ENCODE measurements around the gene ARRB2. TPM values are rescaled to one million over a fixed set of nuclear protein-coding genes. Genes with fewer than 3 reads are reported as not detected.

Gene ARRB2
- total and polyA plus RNA-seq, 2 of the 4 experiments (the other 2 are of a cell fraction) = 3.9 to 10.6 TPM

GRCh38 chr17:4708436-4708835 lies 2.0 kb upstream of the ARRB2 start:
- H3K79me1 ChIP-seq (ENCODE audit: low read depth in 1 of 2, low read length in 2 of 2) = peaks cover 6 to 17% of the 10 kb centered on the region in 2 experiments
- no TSS peak for BruUV-seq (replicated peaks)
- H2BK120ac ChIP-seq (ENCODE audit: low read depth, low read length) = no peak overlapping the region
- H2BK20ac ChIP-seq (ENCODE audit: low read depth, low read length) = no peak overlapping the region
- dilution Hi-C loops (cut with HindIII; ENCODE audit: low sequenced_read_pairs, unreplicated experiment) (no loop called here), in situ Hi-C loops (cut with MboI; ENCODE audit: low sequenced_read_pairs) (no loop called here), intact Hi-C loops (cut with micrococcal nuclease) (no loop called here)
- H3K14ac ChIP-seq (replicated peaks; ENCODE audit: low read depth, low read length) = no peak overlapping the region
- peaks cover 4% of the 10 kb centered on the region; the same call in 1 of the 2 replicates for H4K20me1 ChIP-seq (ENCODE audit: insufficient read depth, low read length)
- no peak overlapping the region for H3K4me3 ChIP-seq (ENCODE audit: insufficient read depth, low read depth, low read length)
- TF ChIP-seq, protein P1, sequence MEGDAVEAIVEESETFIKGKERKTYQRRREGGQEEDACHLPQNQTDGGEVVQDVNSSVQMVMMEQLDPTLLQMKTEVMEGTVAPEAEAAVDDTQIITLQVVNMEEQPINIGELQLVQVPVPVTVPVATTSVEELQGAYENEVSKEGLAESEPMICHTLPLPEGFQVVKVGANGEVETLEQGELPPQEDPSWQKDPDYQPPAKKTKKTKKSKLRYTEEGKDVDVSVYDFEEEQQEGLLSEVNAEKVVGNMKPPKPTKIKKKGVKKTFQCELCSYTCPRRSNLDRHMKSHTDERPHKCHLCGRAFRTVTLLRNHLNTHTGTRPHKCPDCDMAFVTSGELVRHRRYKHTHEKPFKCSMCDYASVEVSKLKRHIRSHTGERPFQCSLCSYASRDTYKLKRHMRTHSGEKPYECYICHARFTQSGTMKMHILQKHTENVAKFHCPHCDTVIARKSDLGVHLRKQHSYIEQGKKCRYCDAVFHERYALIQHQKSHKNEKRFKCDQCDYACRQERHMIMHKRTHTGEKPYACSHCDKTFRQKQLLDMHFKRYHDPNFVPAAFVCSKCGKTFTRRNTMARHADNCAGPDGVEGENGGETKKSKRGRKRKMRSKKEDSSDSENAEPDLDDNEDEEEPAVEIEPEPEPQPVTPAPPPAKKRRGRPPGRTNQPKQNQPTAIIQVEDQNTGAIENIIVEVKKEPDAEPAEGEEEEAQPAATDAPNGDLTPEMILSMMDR (conservative IDR thresholded peaks at IDR 0.05; ENCODE audit: low read depth, low read length) = no peak
- TF ChIP-seq MAFK (IDR thresholded peaks at IDR 0.05; ENCODE audit: low read depth, low read length) (no peak), MAZ (IDR thresholded peaks at IDR 0.05; ENCODE audit: borderline replicate concordance, low read depth, low read length) (no peak), NFE2L2 (IDR thresholded peaks at IDR 0.05; ENCODE audit: low read depth, low read length) (no peak), USF2 (IDR thresholded peaks at IDR 0.05; ENCODE audit: low read depth, low read length) (no peak), SMC3 (IDR thresholded peaks at IDR 0.05; ENCODE audit: low read depth, low read length) (no peak), BHLHE40 (IDR thresholded peaks at IDR 0.05; ENCODE audit: low read depth, low read length) (no peak), FOS (IDR thresholded peaks at IDR 0.05; ENCODE audit: low read depth, low read length) (no peak), CEBPB (IDR thresholded peaks at IDR 0.05; ENCODE audit: low read depth, low read length) (no peak), RAD21 (IDR thresholded peaks at IDR 0.05; ENCODE audit: low read length) (no peak), POLR2A (IDR thresholded peaks at IDR 0.05; ENCODE audit: low read depth, low read length) (no peak), MXI1 (IDR thresholded peaks at IDR 0.05; ENCODE audit: borderline replicate concordance, low read depth, low read length) (no peak), RFX5 (IDR thresholded peaks at IDR 0.05; ENCODE audit: low read depth, low read length) (no peak), CHD1 (IDR thresholded peaks at IDR 0.05; ENCODE audit: low read depth, low read length) (no peak), RCOR1 (IDR thresholded peaks at IDR 0.05; ENCODE audit: insufficient replicate concordance, low read length) (no peak)
- TF ChIP-seq, protein P2, sequence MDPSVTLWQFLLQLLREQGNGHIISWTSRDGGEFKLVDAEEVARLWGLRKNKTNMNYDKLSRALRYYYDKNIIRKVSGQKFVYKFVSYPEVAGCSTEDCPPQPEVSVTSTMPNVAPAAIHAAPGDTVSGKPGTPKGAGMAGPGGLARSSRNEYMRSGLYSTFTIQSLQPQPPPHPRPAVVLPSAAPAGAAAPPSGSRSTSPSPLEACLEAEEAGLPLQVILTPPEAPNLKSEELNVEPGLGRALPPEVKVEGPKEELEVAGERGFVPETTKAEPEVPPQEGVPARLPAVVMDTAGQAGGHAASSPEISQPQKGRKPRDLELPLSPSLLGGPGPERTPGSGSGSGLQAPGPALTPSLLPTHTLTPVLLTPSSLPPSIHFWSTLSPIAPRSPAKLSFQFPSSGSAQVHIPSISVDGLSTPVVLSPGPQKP (IDR thresholded peaks at IDR 0.05; ENCODE audit: borderline replicate concordance, low read depth, low read length) = no peak
- no peak overlapping the region for H3K18ac ChIP-seq (ENCODE audit: low read depth, low read length)
- no peak overlapping the region for H3K9ac ChIP-seq (ENCODE audit: low read depth, low read length)
- no peak overlapping the region for H2AFZ ChIP-seq (replicated peaks; ENCODE audit: low read length, poor library complexity)
- ChIA-PET CTCF (no interaction called here), POLR2A (ENCODE audit: unreplicated experiment) (no interaction called here)
- H2AK9ac ChIP-seq (replicated peaks; ENCODE audit: low read depth, low read length, poor library complexity) = no peak overlapping the region
- H3K27ac ChIP-seq (ENCODE audit: insufficient read depth, low read length) = no peak overlapping the region
- no peak overlapping the region for H3K4me2 ChIP-seq (ENCODE audit: low read depth, low read length)
- no peak overlapping the region for H2AK5ac ChIP-seq (ENCODE audit: low read depth, low read length)
- no peak overlapping the region for H4K5ac ChIP-seq (ENCODE audit: low read depth, low read length)
- H2BK15ac ChIP-seq (ENCODE audit: low read depth, low read length) = no peak overlapping the region
- H3K4me1 ChIP-seq (ENCODE audit: control insufficient read depth, insufficient read depth, low read length) = peaks cover 9% of the 10 kb centered on the region
- no peak overlapping the region for H3K4ac ChIP-seq (ENCODE audit: low read depth, low read length)
- H3K56ac ChIP-seq (ENCODE audit: extremely low read depth, insufficient read depth, low read length) = no peak overlapping the region
- DNase-seq = no peak
- H2BK5ac ChIP-seq (ENCODE audit: low read depth, low read length, poor library complexity, severe bottlenecking) = no peak overlapping the region
- no peak overlapping the region for H4K8ac ChIP-seq (ENCODE audit: low read depth in 2 of 2, low read length in 2 of 2)
- H3K9me3 ChIP-seq (ENCODE audit: control insufficient read depth, insufficient read depth, low read length) = no peaks in the 10 kb centered on the region
- no peak for ATAC-seq (ENCODE audit: low read depth)
- 100% methylated on average over 1 of the region's 8 CpGs; no CpG with 5 or more reads in 1 of the 2 experiments for WGBS, 2 experiments (ENCODE audit: extremely low coverage in 2 of 2, insufficient read length in 1 of 2)
- no peak overlapping the region for H4K91ac ChIP-seq (ENCODE audit: insufficient read depth, low read depth, low read length)
- H3K27me3 ChIP-seq (ENCODE audit: control insufficient read depth, insufficient read depth, low read length) = no peaks in the 10 kb centered on the region
- H3K9me1 ChIP-seq (ENCODE audit: insufficient read depth, low read length) = peaks cover 10% of the 10 kb centered on the region
- H3K23ac ChIP-seq (ENCODE audit: low read depth, low read length) = no peak overlapping the region
- no peaks in the 10 kb centered on the region for H3K36me3 ChIP-seq (ENCODE audit: control insufficient read depth, insufficient read depth, low read length)
